Measurements from ENCODE around the gene ACP2.

DNA sequence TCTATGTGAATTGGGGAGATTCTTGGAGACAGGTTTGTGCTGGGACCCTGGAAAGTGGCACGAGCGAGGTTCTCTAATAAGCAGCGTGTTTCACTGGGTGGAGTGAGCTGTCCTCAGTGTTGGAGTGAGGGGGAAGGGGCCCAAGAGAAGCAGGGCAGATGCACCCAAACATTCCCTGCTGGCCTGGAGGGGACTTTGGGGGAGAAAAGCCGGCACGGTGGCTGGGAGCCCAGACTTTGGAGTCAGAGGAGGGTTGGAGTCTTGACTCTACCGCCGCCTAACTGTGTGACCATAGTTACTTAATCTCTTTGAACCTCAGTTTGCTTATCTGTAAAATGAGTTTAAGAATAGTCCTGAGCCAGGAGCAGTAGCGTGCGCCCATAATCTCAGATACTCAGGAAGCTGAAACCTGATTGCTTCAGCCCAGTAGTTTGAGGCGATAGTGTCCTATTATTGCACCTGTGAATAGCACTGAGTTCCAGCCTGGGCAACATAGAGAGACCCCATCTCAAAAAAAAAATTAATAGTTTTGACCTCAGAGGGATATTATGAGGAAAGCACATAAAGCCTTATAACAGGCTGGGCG, 9.8 kb upstream of the ACP2 start:
- TF ChIP-seq, protein P1, sequence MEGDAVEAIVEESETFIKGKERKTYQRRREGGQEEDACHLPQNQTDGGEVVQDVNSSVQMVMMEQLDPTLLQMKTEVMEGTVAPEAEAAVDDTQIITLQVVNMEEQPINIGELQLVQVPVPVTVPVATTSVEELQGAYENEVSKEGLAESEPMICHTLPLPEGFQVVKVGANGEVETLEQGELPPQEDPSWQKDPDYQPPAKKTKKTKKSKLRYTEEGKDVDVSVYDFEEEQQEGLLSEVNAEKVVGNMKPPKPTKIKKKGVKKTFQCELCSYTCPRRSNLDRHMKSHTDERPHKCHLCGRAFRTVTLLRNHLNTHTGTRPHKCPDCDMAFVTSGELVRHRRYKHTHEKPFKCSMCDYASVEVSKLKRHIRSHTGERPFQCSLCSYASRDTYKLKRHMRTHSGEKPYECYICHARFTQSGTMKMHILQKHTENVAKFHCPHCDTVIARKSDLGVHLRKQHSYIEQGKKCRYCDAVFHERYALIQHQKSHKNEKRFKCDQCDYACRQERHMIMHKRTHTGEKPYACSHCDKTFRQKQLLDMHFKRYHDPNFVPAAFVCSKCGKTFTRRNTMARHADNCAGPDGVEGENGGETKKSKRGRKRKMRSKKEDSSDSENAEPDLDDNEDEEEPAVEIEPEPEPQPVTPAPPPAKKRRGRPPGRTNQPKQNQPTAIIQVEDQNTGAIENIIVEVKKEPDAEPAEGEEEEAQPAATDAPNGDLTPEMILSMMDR (IDR thresholded peaks at IDR 0.05): no peak
- no peak for TF ChIP-seq EP300 (IDR thresholded peaks at IDR 0.05)
- no peak for TF ChIP-seq POLR2A (IDR thresholded peaks at IDR 0.05)
- TF ChIP-seq POLR2AphosphoS5 (IDR thresholded peaks at IDR 0.05): no peak
